Testis (tissue), 2 donors: ENCODE results near the gene TCTN3.

Source experiments
- POLR2A ChIP-seq: fragments of 450-650 bp; IDR thresholded peaks from one replicate; pipeline ENCODE4 v1.6.1; 2017; ENCODE audit warnings: antibody characterized with exemption, mild to moderate bottlenecking, moderate library complexity
- TF ChIP-seq, protein P1 (sequence below), 3 experiments: fragments of 450-650 bp in 2 of 3; fragments of 200-600 bp in 1 of 3; sonication (generic) in 1 of 3; IDR thresholded peaks; one replicate each; pipeline ENCODE4 v1.5.1; 2016 to 2019; ENCODE audit warnings: antibody characterized with exemption in 3 of 3, mild to moderate bottlenecking in 2 of 3, moderate library complexity in 1 of 3

- TF ChIP-seq, protein P1, sequence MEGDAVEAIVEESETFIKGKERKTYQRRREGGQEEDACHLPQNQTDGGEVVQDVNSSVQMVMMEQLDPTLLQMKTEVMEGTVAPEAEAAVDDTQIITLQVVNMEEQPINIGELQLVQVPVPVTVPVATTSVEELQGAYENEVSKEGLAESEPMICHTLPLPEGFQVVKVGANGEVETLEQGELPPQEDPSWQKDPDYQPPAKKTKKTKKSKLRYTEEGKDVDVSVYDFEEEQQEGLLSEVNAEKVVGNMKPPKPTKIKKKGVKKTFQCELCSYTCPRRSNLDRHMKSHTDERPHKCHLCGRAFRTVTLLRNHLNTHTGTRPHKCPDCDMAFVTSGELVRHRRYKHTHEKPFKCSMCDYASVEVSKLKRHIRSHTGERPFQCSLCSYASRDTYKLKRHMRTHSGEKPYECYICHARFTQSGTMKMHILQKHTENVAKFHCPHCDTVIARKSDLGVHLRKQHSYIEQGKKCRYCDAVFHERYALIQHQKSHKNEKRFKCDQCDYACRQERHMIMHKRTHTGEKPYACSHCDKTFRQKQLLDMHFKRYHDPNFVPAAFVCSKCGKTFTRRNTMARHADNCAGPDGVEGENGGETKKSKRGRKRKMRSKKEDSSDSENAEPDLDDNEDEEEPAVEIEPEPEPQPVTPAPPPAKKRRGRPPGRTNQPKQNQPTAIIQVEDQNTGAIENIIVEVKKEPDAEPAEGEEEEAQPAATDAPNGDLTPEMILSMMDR (IDR thresholded peaks at IDR 0.05): no peak
- TF ChIP-seq POLR2A: no peak
Observed at GRCh38 chr10:95698415-95698814, 4.7 kb upstream of the TCTN3 start.
